Activated gamma-delta T cell treated with Interleukin-2 at 50 U/mL for 16 hours (primary cell): ENCODE measurements around the gene SNX11.

Source experiments
- DNase-seq: peaks from one replicate; pipeline ENCODE4 v3.0.0-alpha.2; 2020

SNX11 gene

GRCh38 chr17:48100160-48100559, 7.4 kb upstream of the SNX11 start:
- DNase-seq = no peak

GRCh38 chr17:48100591-48101011, 7.0 kb upstream of the SNX11 start:
- DNase-seq = no peak

GRCh38 chr17:48101012-48101720, 6.4 kb upstream of the SNX11 start, which contains the start of gene CBX1:
TSS of gene CBX1 (minus strand) at chr17:48101478. CDS start at chr17:48077004, 24,474 bp downstream.
- peak; percentile 91 for DNase-seq

GRCh38 chr17:48102043-48102750, 5.4 kb upstream of the SNX11 start:
- no peak for DNase-seq

- DNase-seq = peak; percentile 12
These were observed 4.5 kb upstream of the SNX11 start for GRCh38 chr17:48102798-48103715.

- no peak for DNase-seq
These were observed 3.1 kb upstream of the SNX11 start for GRCh38 chr17:48104440-48104839.

GRCh38 chr17:48106802-48107136, 797 bp upstream of the SNX11 start:
- DNase-seq = no peak

- DNase-seq = no peak
These were observed 3.2 kb downstream of the SNX11 start for GRCh38 chr17:48110761-48111160.

GRCh38 chr17:48111937-48112241, 4.3 kb downstream of the SNX11 start:
- no peak for DNase-seq

- DNase-seq = peak; percentile 45
These were observed 5.7 kb downstream of the SNX11 start for GRCh38 chr17:48113201-48113676.

- DNase-seq = no peak
These were observed 14.5 kb downstream of the SNX11 start for GRCh38 chr17:48121923-48122664.

- DNase-seq = no peak
These were observed 15.1 kb downstream of the SNX11 start for GRCh38 chr17:48122665-48123045.

- no peak for DNase-seq
These were observed 15.5 kb downstream of the SNX11 start for GRCh38 chr17:48123111-48123510.

GRCh38 chr17:48123776-48124388, 16.3 kb downstream of the SNX11 start:
- no peak for DNase-seq

GRCh38 chr17:48125829-48126531, 18.4 kb downstream of the SNX11 start:
- DNase-seq = no peak

GRCh38 chr17:48126532-48126850, 18.9 kb downstream of the SNX11 start:
- no peak for DNase-seq

- DNase-seq = no peak
These were observed 19.9 kb downstream of the SNX11 start for GRCh38 chr17:48127371-48128051.

- no peak for DNase-seq
These were observed 20.8 kb downstream of the SNX11 start for GRCh38 chr17:48128400-48128799.

GRCh38 chr17:48129981-48130380, 22.4 kb downstream of the SNX11 start:
- no peak for DNase-seq

- DNase-seq = peak; percentile 56
These were observed 23.8 kb downstream of the SNX11 start for GRCh38 chr17:48131216-48131824.

- DNase-seq = no peak
These were observed 24.8 kb downstream of the SNX11 start for GRCh38 chr17:48132385-48132784.
